Gastrocnemius medialis (tissue), 4 donors: ENCODE results near the gene ARHGAP23. TPM values are rescaled to one million over a fixed set of nuclear protein-coding genes. Genes with fewer than 3 reads are reported as not detected.

Experiments
- ATAC-seq, 2 donors: fragments of 150-250 bp; one replicate each; pipeline ENCODE4 v1.9.1; 2016
- DNase-seq, 2 donors: peaks; one replicate each; pipeline ENCODE4 v3.0.0-alpha.2; 2019
- H3K27ac ChIP-seq, 4 donors: fragments of 200-600 bp; sonication (generic); 1 replicate in 1 of 4; 2 replicates in 3 of 4; pipeline ENCODE4 v1.5.1; 2016 to 2018; ENCODE audit warnings: mild to moderate bottlenecking in 2 of 4, moderate library complexity in 1 of 4
- H3K27me3 ChIP-seq, 3 donors: fragments of 200-600 bp; sonication (generic) in 2 of 3; 1 replicate in 1 of 3; 2 replicates in 2 of 3; pipeline versions ENCODE4 v1.5.1 to v1.6.0; 2016 to 2019; ENCODE audit warnings: mild to moderate bottlenecking in 1 of 3, moderate library complexity in 1 of 3
- H3K36me3 ChIP-seq, 2 donors: fragments of 200-600 bp; sonication (generic) in 1 of 2; one replicate each; pipeline ENCODE4 v1.5.1; 2017 to 2018
- H3K4me1 ChIP-seq, 2 donors: fragments of 200-600 bp; sonication (generic) in 1 of 2; one replicate each; pipeline ENCODE4 v1.5.1; 2016 to 2017; ENCODE audit warnings: mild to moderate bottlenecking in 2 of 2
- H3K4me3 ChIP-seq, 4 donors: fragments of 200-600 bp; sonication (generic) in 3 of 4; 1 replicate in 1 of 4; 2 replicates in 3 of 4; pipeline ENCODE4 v1.5.1; 2016 to 2019; ENCODE audit warnings: mild to moderate bottlenecking in 2 of 4
- H3K9me3 ChIP-seq, 3 donors: fragments of 200-600 bp; sonication (generic) in 2 of 3; 1 replicate in 1 of 3; 2 replicates in 2 of 3; pipeline ENCODE4 v1.5.1; 2016 to 2019
- POLR2A ChIP-seq, 2 donors: fragments of 450-650 bp; IDR thresholded peaks; one replicate each; pipeline ENCODE4 v1.6.1; 2017; ENCODE audit warnings: antibody characterized with exemption in 2 of 2, mild to moderate bottlenecking in 2 of 2, moderate library complexity in 2 of 2
- in situ Hi-C, 4 donors: fragments of 200-750 bp; cut with MboI; loops; one replicate each; pipeline versions ENCODE4 v1.15.0 to v1.8.0; 2017; ENCODE audit warnings: low sequenced_read_pairs in 4 of 4
- intact Hi-C: fragments of 100-400 bp; cut with DNase I; formaldehyde crosslinking; loops from one replicate; pipeline ENCODE4 v1.15.1; 2023; ENCODE audit warnings: low total_unique reads
- total RNA-seq, 4 donors: library from RNA; depleted of rRNA; stranded (reverse); fragments of >200 nt; gene quantifications; one replicate each; pipeline versions ENCODE4 v1.1.0 to v1.2.3, GENCODE V29; 2016
- TF ChIP-seq, protein P1 (sequence below), 5 experiments: fragments of 450-650 bp in 3 of 5; fragments of 200-600 bp in 2 of 5; sonication (generic) in 2 of 5; IDR thresholded peaks in 4 of 5; conservative IDR thresholded peaks in 1 of 5; 1 replicate in 4 of 5; 2 replicates in 1 of 5; pipeline ENCODE4 v1.5.1; 2016 to 2019; ENCODE audit warnings: antibody characterized with exemption in 5 of 5, mild to moderate bottlenecking in 3 of 5, moderate library complexity in 3 of 5

ARHGAP23 gene
- total RNA-seq, 4 donors from 2014 or later: 8.0 to 22.7 (median 12.1) TPM

DNA sequence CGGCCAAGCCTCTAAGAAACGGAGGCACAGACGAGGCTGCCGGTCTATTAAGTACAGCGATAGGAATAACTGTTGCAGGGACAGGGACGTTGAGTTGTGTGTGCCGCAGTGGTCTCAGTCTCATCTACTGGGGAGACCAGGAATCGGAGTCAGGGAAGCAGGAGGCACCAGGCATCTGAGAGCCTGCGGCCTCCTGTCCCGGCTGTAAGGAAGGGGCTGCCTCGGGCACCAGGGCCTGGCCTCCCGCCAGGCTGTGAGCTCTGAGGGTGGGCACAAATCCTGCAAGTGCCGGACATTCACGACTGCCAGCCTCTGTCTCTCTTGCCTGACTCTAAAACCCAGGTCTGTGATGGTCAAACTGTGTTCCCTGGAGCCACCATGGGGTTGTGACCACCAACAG, 76.0 kb downstream of the ARHGAP23 start:
- TF ChIP-seq, protein P1, sequence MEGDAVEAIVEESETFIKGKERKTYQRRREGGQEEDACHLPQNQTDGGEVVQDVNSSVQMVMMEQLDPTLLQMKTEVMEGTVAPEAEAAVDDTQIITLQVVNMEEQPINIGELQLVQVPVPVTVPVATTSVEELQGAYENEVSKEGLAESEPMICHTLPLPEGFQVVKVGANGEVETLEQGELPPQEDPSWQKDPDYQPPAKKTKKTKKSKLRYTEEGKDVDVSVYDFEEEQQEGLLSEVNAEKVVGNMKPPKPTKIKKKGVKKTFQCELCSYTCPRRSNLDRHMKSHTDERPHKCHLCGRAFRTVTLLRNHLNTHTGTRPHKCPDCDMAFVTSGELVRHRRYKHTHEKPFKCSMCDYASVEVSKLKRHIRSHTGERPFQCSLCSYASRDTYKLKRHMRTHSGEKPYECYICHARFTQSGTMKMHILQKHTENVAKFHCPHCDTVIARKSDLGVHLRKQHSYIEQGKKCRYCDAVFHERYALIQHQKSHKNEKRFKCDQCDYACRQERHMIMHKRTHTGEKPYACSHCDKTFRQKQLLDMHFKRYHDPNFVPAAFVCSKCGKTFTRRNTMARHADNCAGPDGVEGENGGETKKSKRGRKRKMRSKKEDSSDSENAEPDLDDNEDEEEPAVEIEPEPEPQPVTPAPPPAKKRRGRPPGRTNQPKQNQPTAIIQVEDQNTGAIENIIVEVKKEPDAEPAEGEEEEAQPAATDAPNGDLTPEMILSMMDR (IDR thresholded peaks at IDR 0.05 in 4 of 5, conservative IDR thresholded peaks at IDR 0.05 in 1 of 5): no peak
- TF ChIP-seq POLR2A (IDR thresholded peaks at IDR 0.05): no peak
- Histone ChIP-seq H3K4me3 (no peak overlapping the region), H3K27me3 (peaks cover 0 to 6% (median 0%) of the 10 kb centered on the region in 3 donors), H3K36me3 (peaks cover 0 to 33% of the 10 kb centered on the region in 2 donors), H3K27ac (no peak overlapping the region), H3K4me1 (no peaks in the 10 kb centered on the region), H3K9me3 (no peaks in the 10 kb centered on the region)
- in situ Hi-C loops (no loop called here), intact Hi-C loops (no loop called here)
- DNase-seq (no peak), ATAC-seq (no peak)

DNA sequence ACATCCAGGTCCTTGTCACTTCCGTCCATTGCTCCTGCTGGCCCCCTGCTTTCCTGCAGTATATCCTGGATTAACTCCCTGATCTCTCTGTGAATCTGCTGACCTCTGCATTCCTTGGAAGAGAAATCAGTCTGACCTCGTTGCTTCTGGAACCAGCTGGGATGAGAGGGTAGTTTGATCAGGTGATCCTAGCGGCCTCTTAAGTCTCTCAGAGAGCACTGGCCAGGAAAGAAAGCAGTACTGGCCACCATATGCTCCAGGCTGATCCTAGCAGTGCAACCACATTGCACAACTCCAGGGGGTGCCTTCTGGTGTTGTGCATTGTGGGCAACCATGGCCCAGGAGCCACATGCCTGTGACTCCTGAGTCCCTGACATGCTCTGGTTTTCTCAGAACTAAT, 79.2 kb downstream of the ARHGAP23 start:
- H3K27me3 ChIP-seq: peaks cover 0 to 11% (median 0%) of the 10 kb centered on the region in 3 donors
- intact Hi-C loops: no loop called here
- no peaks in the 10 kb centered on the region for H3K9me3 ChIP-seq
- TF ChIP-seq POLR2A (IDR thresholded peaks at IDR 0.05): no peak
- TF ChIP-seq, protein P1 (IDR thresholded peaks at IDR 0.05 in 4 of 5, conservative IDR thresholded peaks at IDR 0.05 in 1 of 5): no peak
- DNase-seq (no peak), ATAC-seq (no peak)
- H3K27ac ChIP-seq: no peak overlapping the region
- peaks cover 0 to 28% of the 10 kb centered on the region in 2 donors for H3K36me3 ChIP-seq
- H3K4me1 ChIP-seq: no peaks in the 10 kb centered on the region
- H3K4me3 ChIP-seq: no peak overlapping the region
- in situ Hi-C loops: no loop called here

DNA sequence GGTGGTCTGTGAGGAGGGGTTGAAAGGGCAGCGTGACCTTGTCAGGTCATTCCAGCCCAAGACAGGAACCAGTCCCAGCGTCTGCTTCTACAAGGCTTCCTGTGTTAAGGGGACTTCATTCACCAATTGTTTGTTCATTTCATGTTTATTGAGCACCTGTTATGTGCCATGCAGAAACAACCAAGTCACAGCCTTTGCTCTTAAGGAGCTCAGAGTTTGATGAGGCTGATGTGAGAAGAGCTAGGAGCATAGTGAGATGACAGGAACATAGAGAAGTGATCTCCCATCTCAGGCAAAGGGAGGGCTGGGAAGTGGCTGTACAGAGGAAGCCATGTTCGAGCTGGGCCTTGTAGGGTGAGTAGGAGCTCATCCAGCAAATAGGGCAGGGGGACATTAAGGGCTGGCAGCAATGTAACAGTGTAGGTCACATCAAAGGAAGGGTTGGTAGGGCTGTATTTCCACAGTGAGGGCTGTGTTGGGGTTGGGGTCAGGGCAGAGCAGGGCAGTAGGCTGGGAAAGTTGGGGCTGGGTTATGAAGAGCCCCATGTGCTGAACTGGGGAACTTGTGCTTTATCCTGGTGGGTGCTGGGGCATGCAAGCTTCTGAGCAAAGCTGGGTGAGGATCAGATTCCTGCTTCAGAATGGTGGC, 79.8 kb downstream of the ARHGAP23 start:
- no peaks in the 10 kb centered on the region for H3K4me1 ChIP-seq
- no peak for ATAC-seq
- no peak for TF ChIP-seq POLR2A (IDR thresholded peaks at IDR 0.05)
- in situ Hi-C loops: no loop called here
- H3K27ac ChIP-seq: no peak overlapping the region
- no peak overlapping the region for H3K4me3 ChIP-seq
- H3K36me3 ChIP-seq: peaks cover 0 to 26% of the 10 kb centered on the region in 2 donors
- DNase-seq: no peak
- no peaks in the 10 kb centered on the region for H3K9me3 ChIP-seq
- intact Hi-C loops: no loop called here
- H3K27me3 ChIP-seq: peaks cover 0 to 11% (median 0%) of the 10 kb centered on the region in 3 donors

DNA sequence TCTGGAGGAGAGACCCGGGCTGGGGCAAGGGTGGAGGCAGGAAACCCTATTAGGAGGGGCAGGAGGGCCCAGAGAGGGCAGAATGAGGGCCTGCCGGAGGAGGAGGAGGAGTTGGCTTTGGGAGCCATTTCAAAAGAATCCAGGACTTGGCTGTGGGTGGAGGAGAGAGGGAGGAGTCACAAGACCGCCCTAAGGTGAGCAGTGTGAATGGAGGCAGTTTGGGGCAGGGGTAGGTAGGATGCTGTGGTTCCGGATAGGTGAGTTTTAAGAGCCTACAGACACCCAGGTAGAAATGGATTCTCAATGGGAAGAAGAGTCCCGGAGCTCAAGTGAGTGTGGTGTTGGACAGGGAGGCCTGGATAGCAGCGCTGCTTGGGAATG, 80.3 kb downstream of the ARHGAP23 start:
- no peak overlapping the region for H3K27ac ChIP-seq
- in situ Hi-C loops (no loop called here), intact Hi-C loops (no loop called here)
- no peaks in the 10 kb centered on the region for H3K4me1 ChIP-seq
- peaks cover 0 to 21% of the 10 kb centered on the region in 2 donors for H3K36me3 ChIP-seq
- H3K9me3 ChIP-seq: no peaks in the 10 kb centered on the region
- peaks cover 0 to 11% (median 0%) of the 10 kb centered on the region in 3 donors for H3K27me3 ChIP-seq
- TF ChIP-seq, protein P1 (IDR thresholded peaks at IDR 0.05 in 4 of 5, conservative IDR thresholded peaks at IDR 0.05 in 1 of 5): no peak
- TF ChIP-seq POLR2A (IDR thresholded peaks at IDR 0.05): no peak
- no peak for ATAC-seq
- DNase-seq: no peak
- H3K4me3 ChIP-seq: no peak overlapping the region

DNA sequence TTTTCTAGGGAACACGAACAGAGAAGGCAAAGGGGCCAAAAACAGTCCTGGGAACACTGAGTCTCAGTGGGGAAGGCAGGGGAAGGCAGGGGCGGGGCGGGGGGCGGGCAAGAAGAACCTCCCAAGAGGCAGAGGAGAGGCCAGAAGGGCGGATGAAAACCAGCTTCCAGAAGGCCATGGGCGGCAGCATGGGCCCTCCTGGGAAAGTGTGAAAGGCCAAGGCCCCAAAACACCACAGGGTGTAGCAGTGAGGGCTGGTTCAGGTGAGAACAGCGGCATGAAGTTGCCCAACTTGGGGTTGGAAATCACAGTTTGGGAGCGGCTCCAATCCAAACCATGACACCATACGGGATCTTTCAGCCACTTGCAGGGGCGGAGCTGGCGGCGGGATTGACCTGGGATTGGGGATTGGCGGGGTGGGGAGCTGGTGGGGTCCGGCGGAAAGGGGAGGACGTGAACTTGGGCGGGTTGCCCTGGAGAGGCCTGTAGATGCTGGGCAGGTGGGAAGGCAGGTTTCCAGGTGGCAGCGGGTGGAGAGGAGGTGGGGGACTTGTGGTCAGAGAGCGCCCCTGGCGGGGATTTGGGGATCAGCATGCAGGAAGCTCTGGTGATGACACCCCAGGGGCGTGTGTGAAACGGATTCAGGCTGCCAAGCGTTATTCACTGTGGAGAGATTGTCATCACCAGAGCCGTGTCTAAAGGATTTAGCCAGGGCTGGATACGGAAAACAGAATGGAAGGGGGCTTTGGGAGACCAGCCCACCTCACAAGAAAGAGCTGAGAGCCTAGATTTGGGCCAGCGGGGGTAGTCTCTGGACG, 80.9 kb downstream of the ARHGAP23 start:
- intact Hi-C loops: no loop called here
- Histone ChIP-seq H3K27ac (no peak overlapping the region), H3K27me3 (peaks cover 0 to 11% (median 0%) of the 10 kb centered on the region in 3 donors), H3K9me3 (no peaks in the 10 kb centered on the region), H3K36me3 (peaks cover 0 to 20% of the 10 kb centered on the region in 2 donors), H3K4me3 (peak overlapping the region in 1 of 4 donors; percentile 4), H3K4me1 (no peaks in the 10 kb centered on the region)
- in situ Hi-C loops: no loop called here
- no peak for TF ChIP-seq POLR2A (IDR thresholded peaks at IDR 0.05)
- TF ChIP-seq, protein P1 (IDR thresholded peaks at IDR 0.05 in 4 of 5, conservative IDR thresholded peaks at IDR 0.05 in 1 of 5): peak; percentile 18 to 60 (median 48)
- ATAC-seq: peak; percentile 37 to 66
- peak; percentile 16 to 58 for DNase-seq
